ENCODE measurements around the gene CDK2AP2.
"Not testable (repeated sequence)": the region's sequence is repeated elsewhere in the genome, so short reads cannot be mapped to it uniquely, and the experiment has no call there.

Gene CDK2AP2

DNA sequence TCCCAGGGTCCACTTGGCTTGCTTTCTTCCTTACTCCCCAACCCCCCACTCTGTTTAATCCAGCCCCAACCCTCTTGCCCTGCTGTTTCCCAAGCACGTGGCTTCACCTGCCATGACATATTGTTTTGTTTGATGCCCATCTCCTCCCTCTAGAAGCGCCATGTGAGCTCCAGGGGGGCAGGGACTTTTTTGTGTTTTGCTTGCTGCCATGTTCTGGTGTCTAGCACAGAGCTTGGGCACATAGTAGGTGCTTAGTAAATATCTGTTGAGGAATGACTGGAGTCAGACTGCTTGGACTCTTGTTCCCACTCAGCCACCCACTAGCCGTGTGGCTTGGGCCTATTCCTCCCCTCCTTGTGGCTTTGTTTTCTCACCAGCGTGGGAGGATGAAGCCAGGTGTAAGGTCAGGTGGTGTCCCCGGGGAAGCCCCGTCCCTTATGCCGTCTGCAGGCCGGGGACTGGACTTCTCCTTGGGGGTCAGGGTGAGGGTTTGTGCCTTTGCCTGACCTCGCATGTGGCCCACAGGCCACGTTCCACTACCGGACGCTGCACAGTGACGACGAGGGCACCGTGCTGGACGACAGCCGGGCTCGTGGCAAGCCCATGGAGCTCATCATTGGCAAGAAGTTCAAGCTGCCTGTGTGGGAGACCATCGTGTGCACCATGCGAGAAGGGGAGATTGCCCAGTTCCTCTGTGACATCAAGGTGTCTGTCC, 21.3 kb downstream of the CDK2AP2 start:
- DNase-seq (ENCODE audit: low read depth in 1 of 2, low spot score in 1 of 2) = no peak
- H3K4me3 ChIP-seq (replicated peaks; ENCODE audit: insufficient read depth, low read length) = no peak overlapping the region
- H3K27ac ChIP-seq (replicated peaks) = no peak overlapping the region
- TF ChIP-seq POLR2AphosphoS5 (IDR thresholded peaks at IDR 0.05; ENCODE audit: low read depth) (no peak), GABPA (IDR thresholded peaks at IDR 0.05; ENCODE audit: low read depth) (no peak), SPI1 (IDR thresholded peaks at IDR 0.05; ENCODE audit: borderline replicate concordance, low read depth) (no peak)
- TF ChIP-seq, protein P1, sequence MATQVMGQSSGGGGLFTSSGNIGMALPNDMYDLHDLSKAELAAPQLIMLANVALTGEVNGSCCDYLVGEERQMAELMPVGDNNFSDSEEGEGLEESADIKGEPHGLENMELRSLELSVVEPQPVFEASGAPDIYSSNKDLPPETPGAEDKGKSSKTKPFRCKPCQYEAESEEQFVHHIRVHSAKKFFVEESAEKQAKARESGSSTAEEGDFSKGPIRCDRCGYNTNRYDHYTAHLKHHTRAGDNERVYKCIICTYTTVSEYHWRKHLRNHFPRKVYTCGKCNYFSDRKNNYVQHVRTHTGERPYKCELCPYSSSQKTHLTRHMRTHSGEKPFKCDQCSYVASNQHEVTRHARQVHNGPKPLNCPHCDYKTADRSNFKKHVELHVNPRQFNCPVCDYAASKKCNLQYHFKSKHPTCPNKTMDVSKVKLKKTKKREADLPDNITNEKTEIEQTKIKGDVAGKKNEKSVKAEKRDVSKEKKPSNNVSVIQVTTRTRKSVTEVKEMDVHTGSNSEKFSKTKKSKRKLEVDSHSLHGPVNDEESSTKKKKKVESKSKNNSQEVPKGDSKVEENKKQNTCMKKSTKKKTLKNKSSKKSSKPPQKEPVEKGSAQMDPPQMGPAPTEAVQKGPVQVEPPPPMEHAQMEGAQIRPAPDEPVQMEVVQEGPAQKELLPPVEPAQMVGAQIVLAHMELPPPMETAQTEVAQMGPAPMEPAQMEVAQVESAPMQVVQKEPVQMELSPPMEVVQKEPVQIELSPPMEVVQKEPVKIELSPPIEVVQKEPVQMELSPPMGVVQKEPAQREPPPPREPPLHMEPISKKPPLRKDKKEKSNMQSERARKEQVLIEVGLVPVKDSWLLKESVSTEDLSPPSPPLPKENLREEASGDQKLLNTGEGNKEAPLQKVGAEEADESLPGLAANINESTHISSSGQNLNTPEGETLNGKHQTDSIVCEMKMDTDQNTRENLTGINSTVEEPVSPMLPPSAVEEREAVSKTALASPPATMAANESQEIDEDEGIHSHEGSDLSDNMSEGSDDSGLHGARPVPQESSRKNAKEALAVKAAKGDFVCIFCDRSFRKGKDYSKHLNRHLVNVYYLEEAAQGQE (IDR thresholded peaks at IDR 0.05; ENCODE audit: insufficient replicate concordance, low read depth) = no peak
- TF ChIP-seq, protein P2, sequence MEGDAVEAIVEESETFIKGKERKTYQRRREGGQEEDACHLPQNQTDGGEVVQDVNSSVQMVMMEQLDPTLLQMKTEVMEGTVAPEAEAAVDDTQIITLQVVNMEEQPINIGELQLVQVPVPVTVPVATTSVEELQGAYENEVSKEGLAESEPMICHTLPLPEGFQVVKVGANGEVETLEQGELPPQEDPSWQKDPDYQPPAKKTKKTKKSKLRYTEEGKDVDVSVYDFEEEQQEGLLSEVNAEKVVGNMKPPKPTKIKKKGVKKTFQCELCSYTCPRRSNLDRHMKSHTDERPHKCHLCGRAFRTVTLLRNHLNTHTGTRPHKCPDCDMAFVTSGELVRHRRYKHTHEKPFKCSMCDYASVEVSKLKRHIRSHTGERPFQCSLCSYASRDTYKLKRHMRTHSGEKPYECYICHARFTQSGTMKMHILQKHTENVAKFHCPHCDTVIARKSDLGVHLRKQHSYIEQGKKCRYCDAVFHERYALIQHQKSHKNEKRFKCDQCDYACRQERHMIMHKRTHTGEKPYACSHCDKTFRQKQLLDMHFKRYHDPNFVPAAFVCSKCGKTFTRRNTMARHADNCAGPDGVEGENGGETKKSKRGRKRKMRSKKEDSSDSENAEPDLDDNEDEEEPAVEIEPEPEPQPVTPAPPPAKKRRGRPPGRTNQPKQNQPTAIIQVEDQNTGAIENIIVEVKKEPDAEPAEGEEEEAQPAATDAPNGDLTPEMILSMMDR (IDR thresholded peaks at IDR 0.05; ENCODE audit: insufficient read depth, low read length) = no peak
- no peaks in the 10 kb centered on the region for H3K27me3 ChIP-seq (ENCODE audit: insufficient read depth, poor library complexity, severe bottlenecking)

DNA sequence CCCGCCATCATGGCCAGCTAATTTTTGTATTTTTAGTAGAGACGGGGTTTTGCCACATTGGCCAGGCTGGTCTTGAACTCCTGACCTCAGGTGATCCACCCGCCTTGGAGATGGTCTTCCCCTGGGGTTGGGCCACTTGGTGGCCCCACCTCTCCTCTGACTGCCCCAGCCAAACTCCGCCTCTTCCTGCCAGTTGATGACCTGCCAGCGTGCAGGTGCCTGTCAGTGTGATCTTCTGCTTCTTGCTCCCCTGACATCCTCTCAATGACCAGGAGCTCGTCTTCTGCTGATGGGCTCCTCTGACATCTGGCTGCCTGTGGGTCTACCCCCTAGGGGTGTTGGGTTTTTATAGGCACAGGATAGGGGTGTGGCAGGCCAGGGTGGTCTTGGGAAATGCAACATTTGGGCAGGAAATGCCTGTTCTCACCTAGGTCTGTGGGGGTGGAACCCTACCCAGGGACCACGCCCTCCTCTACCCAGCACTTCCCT, 22.0 kb downstream of the CDK2AP2 start:
- H3K27me3 ChIP-seq (ENCODE audit: insufficient read depth, poor library complexity, severe bottlenecking); H3K27ac ChIP-seq (replicated peaks); DNase-seq (ENCODE audit: low read depth in 1 of 2, low spot score in 1 of 2); H3K4me3 ChIP-seq (replicated peaks; ENCODE audit: insufficient read depth, low read length): not testable (repeated sequence)

DNA sequence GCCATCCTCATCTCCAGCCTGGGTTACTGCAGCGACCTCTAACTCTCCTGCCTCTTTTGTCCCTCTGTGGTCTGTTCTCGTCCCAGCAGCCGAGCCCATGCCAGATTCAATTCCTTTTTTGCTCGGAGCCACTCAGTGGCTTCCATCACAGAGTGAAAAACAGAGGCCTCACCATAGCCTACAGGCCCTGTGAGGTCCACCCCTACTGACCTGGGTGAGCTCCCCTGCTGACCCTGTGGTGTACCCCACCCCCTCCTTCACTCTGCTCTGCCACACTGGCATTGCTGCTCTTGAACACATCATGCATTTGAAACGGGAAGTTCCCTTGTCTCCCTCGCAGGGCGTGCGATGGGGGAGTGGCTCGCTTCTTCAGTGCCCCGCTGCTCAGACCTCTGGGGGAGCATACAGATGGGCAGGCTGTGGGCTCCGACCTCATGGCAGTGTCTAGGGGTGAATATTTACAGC, 23.1 kb downstream of the CDK2AP2 start:
- TF ChIP-seq, protein P1 (IDR thresholded peaks at IDR 0.05; ENCODE audit: insufficient replicate concordance, low read depth) = no peak
- TF ChIP-seq SPI1 (IDR thresholded peaks at IDR 0.05; ENCODE audit: borderline replicate concordance, low read depth) = peak; percentile 47; the same call in 1 of the 2 replicates
- DNase-seq (ENCODE audit: low read depth in 1 of 2, low spot score in 1 of 2) = peak; percentile 51 to 76
- Histone ChIP-seq H3K27me3 (ENCODE audit: insufficient read depth, poor library complexity, severe bottlenecking) (no peaks in the 10 kb centered on the region), H3K4me3 (replicated peaks; ENCODE audit: insufficient read depth, low read length) (no peak overlapping the region), H3K27ac (replicated peaks) (no peak overlapping the region)

DNA sequence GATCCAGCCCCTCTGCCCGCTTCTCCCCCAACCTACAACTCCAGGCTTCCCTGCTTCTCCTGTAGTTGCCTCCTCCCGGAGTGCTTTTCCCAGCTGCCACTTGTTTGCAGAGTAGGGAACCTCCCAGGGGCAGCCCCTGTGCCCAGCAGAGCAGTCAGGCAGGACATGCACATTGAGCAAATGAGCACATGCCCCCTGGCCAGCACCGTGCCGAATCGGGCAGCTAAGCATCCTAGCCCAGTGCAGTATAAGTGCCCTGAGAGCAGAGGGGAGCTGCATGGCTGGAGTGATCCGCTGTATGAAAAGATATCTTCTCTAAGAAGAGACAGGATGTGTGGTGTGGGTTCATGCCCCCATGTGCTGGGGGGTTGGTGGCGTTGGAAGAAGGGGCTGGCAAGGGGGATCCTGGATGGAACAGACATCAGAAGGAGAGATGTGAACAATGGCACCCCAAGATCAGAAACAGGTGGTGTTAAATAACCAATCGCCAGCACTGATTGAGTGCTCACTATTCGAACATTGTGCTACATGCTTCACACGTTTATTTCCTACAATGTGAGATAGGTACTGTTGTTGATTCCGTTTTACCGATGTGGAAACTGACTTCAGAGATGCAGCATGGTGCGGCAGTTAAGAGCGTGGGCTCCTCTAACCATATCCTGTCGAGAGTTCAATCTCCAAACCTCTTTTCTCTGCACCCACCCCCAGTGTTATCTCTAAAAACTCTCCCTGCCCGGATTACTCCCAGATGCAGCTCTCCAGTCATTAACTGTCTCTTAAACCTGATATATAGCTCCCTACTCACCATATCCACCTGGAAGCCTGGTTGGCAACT, 23.9 kb downstream of the CDK2AP2 start:
- no peak overlapping the region for H3K27ac ChIP-seq (replicated peaks)
- no peak for TF ChIP-seq POLR2AphosphoS5 (IDR thresholded peaks at IDR 0.05; ENCODE audit: low read depth)
- TF ChIP-seq, protein P1 (IDR thresholded peaks at IDR 0.05; ENCODE audit: insufficient replicate concordance, low read depth) = no peak
- TF ChIP-seq, protein P2 (IDR thresholded peaks at IDR 0.05; ENCODE audit: insufficient read depth, low read length) = no peak
- no peak for TF ChIP-seq SPI1 (IDR thresholded peaks at IDR 0.05; ENCODE audit: borderline replicate concordance, low read depth)
- no peak for TF ChIP-seq GABPA (IDR thresholded peaks at IDR 0.05; ENCODE audit: low read depth)
- H3K27me3 ChIP-seq (ENCODE audit: insufficient read depth, poor library complexity, severe bottlenecking) = no peaks in the 10 kb centered on the region
- DNase-seq (ENCODE audit: low read depth in 1 of 2, low spot score in 1 of 2) = no peak
- H3K4me3 ChIP-seq (replicated peaks; ENCODE audit: insufficient read depth, low read length) = no peak overlapping the region

All from HL-60 (cell line).